Progenitor cell of endocrine pancreas (in vitro differentiated cells): ENCODE measurements around the gene CDKN2D. TPM values are rescaled to one million over a fixed set of nuclear protein-coding genes. Genes with fewer than 3 reads are reported as not detected.
"Not testable (repeated sequence)": the region's sequence is repeated elsewhere in the genome, so short reads cannot be mapped to it uniquely, and the experiment has no call there.

Experiments used
- DNase-seq: peaks from one replicate; pipeline ENCODE4 v3.0.0; 2021; ENCODE audit warnings: low spot score; ENCODE audit not compliant: unreplicated experiment
- H3K27ac Mint-ChIP-seq: 2 replicates; pipeline ENCODE4 v1.8.0; 2021; ENCODE audit warnings: mild to moderate bottlenecking, moderate library complexity, mixed read lengths
- H3K27me3 Mint-ChIP-seq: 2 replicates; pipeline ENCODE4 v1.8.0; 2021; ENCODE audit warnings: mixed read lengths
- H3K36me3 Mint-ChIP-seq: 2 replicates; pipeline ENCODE4 v1.8.0; 2022; ENCODE audit warnings: mixed read lengths; ENCODE audit not compliant: insufficient read depth
- H3K4me1 Mint-ChIP-seq: 2 replicates; pipeline ENCODE4 v1.8.0; 2021; ENCODE audit warnings: low read depth, mixed read lengths
- H3K4me3 Mint-ChIP-seq: 2 replicates; pipeline ENCODE4 v1.8.0; 2021; ENCODE audit warnings: low read depth, mild to moderate bottlenecking, moderate library complexity, mixed read lengths
- H3K9me3 Mint-ChIP-seq: 2 replicates; pipeline ENCODE4 v1.8.0; 2021; ENCODE audit warnings: low read depth, mixed read lengths
- total RNA-seq: library from RNA; stranded (reverse); gene quantifications from 2 replicates; pipeline ENCODE4 v1.2.1, GENCODE V29; 2021
- TF ChIP-seq, protein P1 (sequence below): fragments of 200-600 bp; sonication (generic); IDR thresholded peaks from one replicate; pipeline ENCODE4 v1.5.0; 2021; ENCODE audit warnings: antibody characterized with exemption, mild to moderate bottlenecking; ENCODE audit not compliant: unreplicated experiment

CDKN2D gene
- total RNA-seq, 1 donor from 2014 or later = 4.2 TPM

DNA sequence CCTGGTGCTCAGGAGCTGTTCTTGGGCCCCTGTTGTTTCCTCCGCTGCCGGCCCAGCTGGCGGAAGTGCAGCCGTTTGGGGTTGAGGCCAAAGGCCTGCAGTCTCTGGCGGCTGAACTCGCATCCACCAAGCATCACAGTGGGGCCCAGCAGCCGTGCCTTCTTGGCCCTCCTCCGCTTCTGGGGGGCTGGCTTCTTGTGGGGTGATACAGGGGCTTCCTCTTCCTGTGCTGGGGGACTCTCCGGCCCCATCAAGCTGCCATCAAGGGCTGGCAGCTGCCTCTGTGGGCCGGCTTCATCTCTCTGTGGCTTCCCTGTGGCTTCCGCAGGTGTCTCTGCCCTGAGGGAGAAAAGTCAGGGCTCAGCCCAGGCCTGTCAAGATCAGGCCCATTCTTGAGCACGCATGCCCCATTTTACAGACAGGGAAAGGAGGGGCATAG, 14.8 kb downstream of the CDKN2D start:
- no peaks in the 10 kb centered on the region for H3K9me3 Mint-ChIP-seq
- TF ChIP-seq, protein P1, sequence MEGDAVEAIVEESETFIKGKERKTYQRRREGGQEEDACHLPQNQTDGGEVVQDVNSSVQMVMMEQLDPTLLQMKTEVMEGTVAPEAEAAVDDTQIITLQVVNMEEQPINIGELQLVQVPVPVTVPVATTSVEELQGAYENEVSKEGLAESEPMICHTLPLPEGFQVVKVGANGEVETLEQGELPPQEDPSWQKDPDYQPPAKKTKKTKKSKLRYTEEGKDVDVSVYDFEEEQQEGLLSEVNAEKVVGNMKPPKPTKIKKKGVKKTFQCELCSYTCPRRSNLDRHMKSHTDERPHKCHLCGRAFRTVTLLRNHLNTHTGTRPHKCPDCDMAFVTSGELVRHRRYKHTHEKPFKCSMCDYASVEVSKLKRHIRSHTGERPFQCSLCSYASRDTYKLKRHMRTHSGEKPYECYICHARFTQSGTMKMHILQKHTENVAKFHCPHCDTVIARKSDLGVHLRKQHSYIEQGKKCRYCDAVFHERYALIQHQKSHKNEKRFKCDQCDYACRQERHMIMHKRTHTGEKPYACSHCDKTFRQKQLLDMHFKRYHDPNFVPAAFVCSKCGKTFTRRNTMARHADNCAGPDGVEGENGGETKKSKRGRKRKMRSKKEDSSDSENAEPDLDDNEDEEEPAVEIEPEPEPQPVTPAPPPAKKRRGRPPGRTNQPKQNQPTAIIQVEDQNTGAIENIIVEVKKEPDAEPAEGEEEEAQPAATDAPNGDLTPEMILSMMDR = no peak
- DNase-seq = no peak
- H3K27ac Mint-ChIP-seq = peak overlapping the region; percentile 24
- H3K27me3 Mint-ChIP-seq = no peaks in the 10 kb centered on the region
- no peak overlapping the region for H3K4me3 Mint-ChIP-seq
- no peaks in the 10 kb centered on the region for H3K4me1 Mint-ChIP-seq
- H3K36me3 Mint-ChIP-seq = peaks cover 20% of the 10 kb centered on the region

DNA sequence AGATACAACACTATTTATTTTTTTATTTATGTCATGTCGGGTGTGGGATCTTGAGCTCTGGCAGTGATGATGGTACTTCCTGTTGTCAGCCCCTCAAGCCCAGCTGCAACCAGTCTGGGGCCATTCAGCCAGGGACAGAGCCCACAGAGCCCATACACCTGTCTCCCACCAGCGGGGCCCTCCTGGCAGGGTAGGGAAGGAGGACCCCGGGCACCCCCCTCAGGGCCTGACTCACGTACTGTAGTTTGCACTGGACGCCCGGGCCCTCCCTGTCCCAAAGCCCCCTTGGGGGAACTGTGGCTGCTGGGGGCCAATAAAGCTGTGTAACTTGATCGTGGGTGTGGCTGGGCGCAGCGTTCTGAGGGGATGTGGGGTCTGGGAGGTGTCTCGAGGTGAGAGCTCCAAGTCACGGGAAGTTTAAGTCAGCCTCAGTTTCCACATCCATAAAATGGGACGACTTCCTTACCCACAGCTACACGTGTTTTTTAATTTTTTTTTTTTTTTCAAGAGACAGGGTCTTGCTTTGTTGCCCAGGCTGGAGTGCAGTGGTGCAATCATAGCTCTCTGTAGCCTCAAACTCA, 15.6 kb downstream of the CDKN2D start:
- DNase-seq = no peak
- Mint-ChIP-seq H3K4me1 (no peaks in the 10 kb centered on the region), H3K9me3 (no peaks in the 10 kb centered on the region), H3K4me3 (no peak overlapping the region), H3K27ac (no peak overlapping the region), H3K27me3 (no peaks in the 10 kb centered on the region), H3K36me3 (peaks cover 20% of the 10 kb centered on the region)
- TF ChIP-seq, protein P1 = no peak

DNA sequence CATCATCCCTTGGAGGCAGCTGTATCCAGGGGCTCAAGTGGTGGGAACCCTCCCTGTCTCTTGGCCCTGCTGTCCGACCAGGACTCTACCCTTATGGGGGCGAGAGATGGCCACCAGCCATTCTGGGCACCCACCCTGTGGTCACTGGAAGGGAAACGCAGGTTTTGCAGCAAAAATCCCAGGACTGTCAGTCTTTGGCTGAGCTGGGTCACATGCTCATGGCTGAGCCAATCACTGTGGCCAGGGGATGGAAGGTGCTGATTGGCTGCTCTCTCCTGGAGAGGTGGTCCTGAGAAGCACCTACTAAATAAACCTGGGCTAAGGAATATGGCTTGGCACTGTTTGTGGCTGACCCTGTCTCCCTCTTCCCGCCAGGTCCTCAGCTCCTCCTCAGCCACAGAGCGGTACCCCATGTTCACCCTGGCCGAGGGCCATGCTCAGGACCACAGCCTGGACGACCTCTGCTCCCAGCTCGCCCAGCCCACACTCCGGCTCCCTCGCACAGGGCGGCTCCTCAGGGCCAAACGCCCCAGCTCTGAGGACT, 16.2 kb downstream of the CDKN2D start:
- no peak for DNase-seq
- H3K36me3 Mint-ChIP-seq = peaks cover 18% of the 10 kb centered on the region

DNA sequence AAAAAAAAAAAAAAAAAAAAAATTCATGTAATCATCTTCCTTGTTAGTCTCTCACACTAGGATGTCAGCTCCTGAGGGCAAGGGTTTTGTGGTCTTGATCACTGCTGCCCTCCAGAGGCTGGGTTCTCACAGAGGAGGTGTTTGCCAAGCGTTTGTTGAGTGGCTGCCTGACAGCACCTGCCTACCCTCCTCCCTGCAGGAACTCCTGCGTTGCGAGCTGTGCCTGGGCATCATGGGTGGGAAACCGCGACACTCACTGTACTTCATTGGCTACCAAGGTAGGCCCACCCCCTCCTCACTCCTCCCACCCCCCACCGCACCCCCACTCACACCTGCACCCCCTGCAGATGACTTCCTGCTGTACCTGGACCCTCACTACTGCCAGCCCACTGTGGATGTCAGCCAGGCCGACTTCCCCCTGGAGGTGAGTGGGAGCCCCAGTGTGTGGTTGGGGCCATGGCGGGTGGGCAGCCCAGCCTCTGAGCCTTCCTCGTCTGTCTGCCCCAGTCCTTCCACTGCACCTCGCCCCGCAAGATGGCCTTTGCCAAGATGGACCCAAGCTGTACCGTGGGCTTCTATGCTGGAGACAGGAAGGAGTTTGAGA, 17.0 kb downstream of the CDKN2D start:
- H3K9me3 Mint-ChIP-seq = no peaks in the 10 kb centered on the region
- TF ChIP-seq, protein P1 = no peak
- no peaks in the 10 kb centered on the region for H3K27me3 Mint-ChIP-seq
- H3K27ac Mint-ChIP-seq = no peak overlapping the region
- no peak for DNase-seq
- peaks cover 18% of the 10 kb centered on the region for H3K36me3 Mint-ChIP-seq
- H3K4me3 Mint-ChIP-seq = no peak overlapping the region
- no peaks in the 10 kb centered on the region for H3K4me1 Mint-ChIP-seq

More for the DNA sequence above, 16.2 kb downstream of the CDKN2D start:
- Mint-ChIP-seq H3K27ac (no peak overlapping the region), H3K4me3 (no peak overlapping the region), H3K4me1 (no peaks in the 10 kb centered on the region), H3K9me3 (no peaks in the 10 kb centered on the region), H3K27me3 (no peaks in the 10 kb centered on the region)
- TF ChIP-seq, protein P1 = no peak

DNA sequence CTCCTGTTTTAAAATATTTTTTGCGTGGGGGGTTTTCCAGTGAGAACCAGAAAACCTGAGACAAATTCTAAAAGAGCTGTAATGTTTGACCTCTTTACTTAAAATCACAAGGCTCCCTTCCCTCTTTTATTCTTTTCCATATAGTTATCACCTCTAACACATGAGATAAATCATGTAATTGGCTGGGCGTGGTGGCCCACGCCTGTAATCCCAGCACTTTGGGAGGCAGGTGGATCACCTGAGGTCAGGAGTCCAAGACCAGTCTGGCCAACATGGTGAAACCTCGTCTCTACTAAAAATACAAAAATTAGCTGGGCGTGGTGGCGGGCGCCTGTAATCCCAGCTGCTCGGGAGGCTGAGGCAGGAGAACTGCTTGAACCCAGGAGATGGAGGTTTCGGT, 17.8 kb downstream of the CDKN2D start:
- H3K4me3 Mint-ChIP-seq, H3K4me1 Mint-ChIP-seq, DNase-seq, H3K27ac Mint-ChIP-seq, H3K27me3 Mint-ChIP-seq, H3K9me3 Mint-ChIP-seq: not testable (repeated sequence)
- peaks cover 18% of the 10 kb centered on the region for H3K36me3 Mint-ChIP-seq

DNA sequence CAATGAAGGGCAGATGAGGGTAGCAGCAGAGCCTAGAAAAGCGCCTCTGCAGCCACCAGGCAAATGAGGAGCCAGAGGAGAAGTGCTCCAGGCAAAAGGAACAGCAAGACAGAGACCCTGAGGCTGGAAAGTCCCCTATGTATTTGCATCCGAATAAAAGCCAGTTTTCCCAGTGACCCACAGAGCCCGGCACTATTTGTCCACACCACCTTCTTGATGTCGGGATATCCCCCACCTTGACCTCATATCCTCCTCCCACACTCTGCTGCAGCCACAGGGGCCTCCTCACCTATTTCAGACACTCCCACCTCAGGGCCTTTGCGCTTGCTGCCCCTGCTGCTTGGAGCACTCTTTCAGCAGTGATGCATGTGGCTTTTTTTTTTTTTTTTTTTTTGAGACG, 18.4 kb downstream of the CDKN2D start:
- no peak for DNase-seq
- Mint-ChIP-seq H3K4me3 (no peak overlapping the region), H3K9me3 (no peaks in the 10 kb centered on the region), H3K27ac (no peak overlapping the region), H3K27me3 (no peaks in the 10 kb centered on the region), H3K4me1 (no peaks in the 10 kb centered on the region), H3K36me3 (peaks cover 18% of the 10 kb centered on the region)
- TF ChIP-seq, protein P1 = no peak
